Neural cell (in vitro differentiated cells): ENCODE data around the gene KPNA1.

Experiments
- EP300 ChIP-seq: fragments of 450-650 bp; conservative IDR thresholded peaks from 2 replicates; pipeline ENCODE4 v1.6.1; 2014; ENCODE audit warnings: antibody characterized with exemption, mild to moderate bottlenecking, moderate library complexity; ENCODE audit not compliant: poor library complexity, severe bottlenecking
- EZH2 ChIP-seq: fragments of 200-600, 300-800 bp; shearing (Covaris generic), sonication (generic); IDR thresholded peaks from 2 replicates; pipeline ENCODE4 v1.6.1; 2014; ENCODE audit warnings: antibody characterized with exemption, low read length, borderline replicate concordance, mild to moderate bottlenecking; ENCODE audit not compliant: insufficient read depth, poor library complexity, severe bottlenecking
- POLR2AphosphoS5 ChIP-seq: IDR thresholded peaks from 2 replicates; pipeline ENCODE4 v1.6.1; 2012
- RAD21 ChIP-seq: fragments of 450-650 bp; conservative IDR thresholded peaks from 2 replicates; pipeline ENCODE4 v1.6.1; 2014; ENCODE audit warnings: antibody characterized with exemption, mild to moderate bottlenecking, moderate library complexity
- SMC3 ChIP-seq: fragments of 450-650 bp; conservative IDR thresholded peaks from 2 replicates; pipeline ENCODE4 v1.6.1; 2014; ENCODE audit warnings: antibody characterized with exemption, mild to moderate bottlenecking, moderate library complexity; ENCODE audit not compliant: poor library complexity
- TAF1 ChIP-seq: IDR thresholded peaks from 2 replicates; pipeline ENCODE4 v1.6.1; 2012; ENCODE audit warnings: low read depth
- TF ChIP-seq, protein P1 (sequence below): fragments of 450-650 bp; IDR thresholded peaks from 2 replicates; pipeline ENCODE4 v1.5.1; 2014; ENCODE audit warnings: antibody characterized with exemption, mild to moderate bottlenecking, moderate library complexity; ENCODE audit not compliant: poor library complexity, severe bottlenecking
- TF ChIP-seq, protein P2 (sequence below): IDR thresholded peaks from 2 replicates; pipeline ENCODE4 v1.6.1; 2012; ENCODE audit warnings: borderline replicate concordance

DNA sequence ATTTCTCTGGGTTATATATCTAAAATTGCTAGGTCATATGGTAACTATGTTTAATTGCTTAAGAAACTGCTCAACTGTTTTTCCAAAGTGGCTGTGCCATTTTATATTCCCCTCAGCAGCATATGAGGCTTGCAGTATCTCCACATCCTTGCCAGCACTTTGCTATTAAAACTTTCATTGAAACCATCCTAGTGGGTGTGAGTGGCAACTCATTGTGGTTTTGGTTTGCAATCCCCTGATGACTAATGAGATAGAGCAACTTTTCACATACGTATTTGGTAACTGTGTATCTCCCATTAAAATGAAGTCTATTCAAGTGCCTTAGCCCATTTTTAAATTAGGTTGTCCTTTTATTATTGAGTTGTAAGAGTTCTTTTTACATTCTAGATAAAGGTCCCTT is 17.3 kb downstream of the KPNA1 start:
- no peak for TF ChIP-seq EZH2
- TF ChIP-seq, protein P1, sequence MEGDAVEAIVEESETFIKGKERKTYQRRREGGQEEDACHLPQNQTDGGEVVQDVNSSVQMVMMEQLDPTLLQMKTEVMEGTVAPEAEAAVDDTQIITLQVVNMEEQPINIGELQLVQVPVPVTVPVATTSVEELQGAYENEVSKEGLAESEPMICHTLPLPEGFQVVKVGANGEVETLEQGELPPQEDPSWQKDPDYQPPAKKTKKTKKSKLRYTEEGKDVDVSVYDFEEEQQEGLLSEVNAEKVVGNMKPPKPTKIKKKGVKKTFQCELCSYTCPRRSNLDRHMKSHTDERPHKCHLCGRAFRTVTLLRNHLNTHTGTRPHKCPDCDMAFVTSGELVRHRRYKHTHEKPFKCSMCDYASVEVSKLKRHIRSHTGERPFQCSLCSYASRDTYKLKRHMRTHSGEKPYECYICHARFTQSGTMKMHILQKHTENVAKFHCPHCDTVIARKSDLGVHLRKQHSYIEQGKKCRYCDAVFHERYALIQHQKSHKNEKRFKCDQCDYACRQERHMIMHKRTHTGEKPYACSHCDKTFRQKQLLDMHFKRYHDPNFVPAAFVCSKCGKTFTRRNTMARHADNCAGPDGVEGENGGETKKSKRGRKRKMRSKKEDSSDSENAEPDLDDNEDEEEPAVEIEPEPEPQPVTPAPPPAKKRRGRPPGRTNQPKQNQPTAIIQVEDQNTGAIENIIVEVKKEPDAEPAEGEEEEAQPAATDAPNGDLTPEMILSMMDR = no peak
- TF ChIP-seq, protein P2, sequence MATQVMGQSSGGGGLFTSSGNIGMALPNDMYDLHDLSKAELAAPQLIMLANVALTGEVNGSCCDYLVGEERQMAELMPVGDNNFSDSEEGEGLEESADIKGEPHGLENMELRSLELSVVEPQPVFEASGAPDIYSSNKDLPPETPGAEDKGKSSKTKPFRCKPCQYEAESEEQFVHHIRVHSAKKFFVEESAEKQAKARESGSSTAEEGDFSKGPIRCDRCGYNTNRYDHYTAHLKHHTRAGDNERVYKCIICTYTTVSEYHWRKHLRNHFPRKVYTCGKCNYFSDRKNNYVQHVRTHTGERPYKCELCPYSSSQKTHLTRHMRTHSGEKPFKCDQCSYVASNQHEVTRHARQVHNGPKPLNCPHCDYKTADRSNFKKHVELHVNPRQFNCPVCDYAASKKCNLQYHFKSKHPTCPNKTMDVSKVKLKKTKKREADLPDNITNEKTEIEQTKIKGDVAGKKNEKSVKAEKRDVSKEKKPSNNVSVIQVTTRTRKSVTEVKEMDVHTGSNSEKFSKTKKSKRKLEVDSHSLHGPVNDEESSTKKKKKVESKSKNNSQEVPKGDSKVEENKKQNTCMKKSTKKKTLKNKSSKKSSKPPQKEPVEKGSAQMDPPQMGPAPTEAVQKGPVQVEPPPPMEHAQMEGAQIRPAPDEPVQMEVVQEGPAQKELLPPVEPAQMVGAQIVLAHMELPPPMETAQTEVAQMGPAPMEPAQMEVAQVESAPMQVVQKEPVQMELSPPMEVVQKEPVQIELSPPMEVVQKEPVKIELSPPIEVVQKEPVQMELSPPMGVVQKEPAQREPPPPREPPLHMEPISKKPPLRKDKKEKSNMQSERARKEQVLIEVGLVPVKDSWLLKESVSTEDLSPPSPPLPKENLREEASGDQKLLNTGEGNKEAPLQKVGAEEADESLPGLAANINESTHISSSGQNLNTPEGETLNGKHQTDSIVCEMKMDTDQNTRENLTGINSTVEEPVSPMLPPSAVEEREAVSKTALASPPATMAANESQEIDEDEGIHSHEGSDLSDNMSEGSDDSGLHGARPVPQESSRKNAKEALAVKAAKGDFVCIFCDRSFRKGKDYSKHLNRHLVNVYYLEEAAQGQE = no peak
- TF ChIP-seq POLR2AphosphoS5 = no peak
- TF ChIP-seq TAF1 = no peak
- TF ChIP-seq EP300 = no peak
- no peak for TF ChIP-seq RAD21
- TF ChIP-seq SMC3 = no peak
